Activated CD4-positive, alpha-beta T cell treated with anti-CD3 and anti-CD28 coated beads, Interleukin-2, amount 50 U/mL, for 48 hours (primary cell): Measurements from ENCODE around the gene MAIP1.

Experiments
- DNase-seq, 2 experiments: peaks; one replicate each; pipeline ENCODE4 v3.0.0-alpha.2; 2020

MAIP1 gene

GRCh38 chr2:199955339-199956061 lies at the start of gene MAIP1, which contains the start of gene TYW5:
TSS of gene MAIP1 (plus strand) at chr2:199955582. CDS start at chr2:199955799, 217 bp downstream.
TSS of gene TYW5 (minus strand) at chr2:199955491. CDS start at chr2:199955470, 21 bp downstream.
- DNase-seq = peak; percentile 80 to 85

- no peak for DNase-seq
Measured at GRCh38 chr2:199907008-199907714, 48.2 kb upstream of the MAIP1 start.

- DNase-seq = no peak
Measured at GRCh38 chr2:199910338-199911051, 44.9 kb upstream of the MAIP1 start.

- peak; percentile 97 to 98 for DNase-seq
Measured at GRCh38 chr2:199911052-199911876, 44.1 kb upstream of the MAIP1 start, which contains the start of gene C2orf69. TSS of gene C2orf69 (plus strand) at chr2:199911293. CDS start at chr2:199911439, 146 bp downstream.

- DNase-seq = no peak
Measured at GRCh38 chr2:199911877-199912161, 43.6 kb upstream of the MAIP1 start.

GRCh38 chr2:199912553-199913114 lies 42.7 kb upstream of the MAIP1 start:
- DNase-seq = peak; percentile 7 to 32

GRCh38 chr2:199914372-199914958 lies 40.9 kb upstream of the MAIP1 start:
- no peak for DNase-seq

GRCh38 chr2:199916980-199917379 lies 38.4 kb upstream of the MAIP1 start:
- no peak for DNase-seq

GRCh38 chr2:199922856-199923255 lies 32.5 kb upstream of the MAIP1 start:
- DNase-seq = no peak

GRCh38 chr2:199923924-199924323 lies 31.5 kb upstream of the MAIP1 start:
- no peak for DNase-seq

GRCh38 chr2:199926806-199927205 lies 28.6 kb upstream of the MAIP1 start:
- no peak for DNase-seq

- no peak for DNase-seq
Measured at GRCh38 chr2:199928226-199928625, 27.2 kb upstream of the MAIP1 start.

- no peak for DNase-seq
Measured at GRCh38 chr2:199928626-199929025, 26.8 kb upstream of the MAIP1 start.

- DNase-seq = no peak
Measured at GRCh38 chr2:199929262-199929661, 26.1 kb upstream of the MAIP1 start.

GRCh38 chr2:199932312-199932855 lies 23.0 kb upstream of the MAIP1 start:
- no peak for DNase-seq

- DNase-seq = no peak
Measured at GRCh38 chr2:199933466-199933865, 21.9 kb upstream of the MAIP1 start.

GRCh38 chr2:199936554-199936953 lies 18.8 kb upstream of the MAIP1 start:
- no peak for DNase-seq

- DNase-seq = no peak
Measured at GRCh38 chr2:199940373-199940772, 15.0 kb upstream of the MAIP1 start.

GRCh38 chr2:199943373-199943772 lies 12.0 kb upstream of the MAIP1 start:
- no peak for DNase-seq

- no peak for DNase-seq
Measured at GRCh38 chr2:199946196-199946595, 9.2 kb upstream of the MAIP1 start.

- DNase-seq = no peak
Measured at GRCh38 chr2:199946836-199947235, 8.5 kb upstream of the MAIP1 start.

- DNase-seq = no peak
Measured at GRCh38 chr2:199950396-199950795, 5.0 kb upstream of the MAIP1 start.
